H9 (cell line): ENCODE data around the gene GAPDH. TPM values are rescaled to one million over a fixed set of nuclear protein-coding genes. Genes with fewer than 3 reads are reported as not detected.

Experiments used
- DNase-seq: peaks from one replicate; pipeline ENCODE4 v3.0.0-alpha.2; 2017
- H2AFZ ChIP-seq: one replicate; pipeline ENCODE4 v1.6.1; 2013; ENCODE audit warnings: mild to moderate bottlenecking, low read length, control low read depth, moderate library complexity
- H2AK5ac ChIP-seq: 2 replicates; pipeline ENCODE4 v1.6.1; 2013; ENCODE audit warnings: low read length, control low read depth, mixed read lengths; ENCODE audit not compliant: insufficient read length
- H2BK120ac ChIP-seq: one replicate; pipeline ENCODE4 v1.6.1; 2013; ENCODE audit warnings: low read depth, mild to moderate bottlenecking, low read length, control low read depth, inconsistent platforms; ENCODE audit not compliant: poor library complexity, severe bottlenecking
- H2BK12ac ChIP-seq: 2 replicates; pipeline ENCODE4 v1.6.1; 2013; ENCODE audit warnings: low read length, control low read depth, mixed read lengths, low read depth; ENCODE audit not compliant: insufficient read length
- H2BK15ac ChIP-seq: 2 replicates; pipeline ENCODE4 v1.6.1; 2013; ENCODE audit warnings: low read depth, low read length, control low read depth
- H2BK20ac ChIP-seq: one replicate; pipeline ENCODE4 v1.6.1; 2013; ENCODE audit warnings: low read depth, mild to moderate bottlenecking, low read length, control low read depth, inconsistent platforms; ENCODE audit not compliant: poor library complexity, severe bottlenecking
- H2BK5ac ChIP-seq: 2 replicates; pipeline ENCODE4 v1.6.1; 2013; ENCODE audit warnings: low read length, control low read depth, mixed read lengths; ENCODE audit not compliant: insufficient read length
- H3K14ac ChIP-seq: 2 replicates; pipeline ENCODE4 v1.6.1; 2013; ENCODE audit warnings: low read length, control low read depth; ENCODE audit not compliant: insufficient read depth
- H3K18ac ChIP-seq: 2 replicates; pipeline ENCODE4 v1.6.1; 2013; ENCODE audit warnings: low read depth, mild to moderate bottlenecking, mixed read lengths, low read length, control low read depth; ENCODE audit not compliant: insufficient read length
- H3K23ac ChIP-seq: 2 replicates; pipeline ENCODE4 v1.6.1; 2013; ENCODE audit warnings: low read length, control low read depth, mixed read lengths, low read depth; ENCODE audit not compliant: insufficient read length
- H3K23me2 ChIP-seq: 2 replicates; pipeline ENCODE4 v1.6.1; 2013; ENCODE audit warnings: low read depth, mild to moderate bottlenecking, mixed read lengths, low read length, control low read depth; ENCODE audit not compliant: insufficient read length, poor library complexity, severe bottlenecking
- H3K27ac ChIP-seq: 2 replicates; pipeline ENCODE4 v1.5.1; 2013; ENCODE audit warnings: low read length, control low read depth, mixed read lengths, low read depth; ENCODE audit not compliant: insufficient read length
- H3K27me3 ChIP-seq: 2 replicates; pipeline ENCODE4 v1.6.1; 2013; ENCODE audit warnings: low read length, control low read depth, inconsistent platforms; ENCODE audit not compliant: insufficient read depth
- H3K4ac ChIP-seq: 2 replicates; pipeline ENCODE4 v1.6.1; 2013; ENCODE audit warnings: low read depth, mild to moderate bottlenecking, control low read depth, inconsistent platforms, low read length, moderate library complexity
- H3K4me1 ChIP-seq: 2 replicates; pipeline ENCODE4 v1.6.1; 2013; ENCODE audit warnings: low read length, control low read depth, inconsistent platforms; ENCODE audit not compliant: insufficient read depth
- H3K4me2 ChIP-seq: 2 replicates; pipeline ENCODE4 v1.6.1; 2013; ENCODE audit warnings: low read length, control low read depth, mixed read lengths; ENCODE audit not compliant: insufficient read length, insufficient read depth
- H3K56ac ChIP-seq: 2 replicates; pipeline ENCODE4 v1.6.1; 2013; ENCODE audit warnings: low read depth, mild to moderate bottlenecking, mixed read lengths, low read length, control low read depth; ENCODE audit not compliant: insufficient read length
- H3K79me1 ChIP-seq: 2 replicates; pipeline ENCODE4 v1.6.1; 2013; ENCODE audit warnings: low read depth, mild to moderate bottlenecking, moderate library complexity, low read length, control low read depth, inconsistent platforms; ENCODE audit not compliant: insufficient read depth, poor library complexity, severe bottlenecking
- H3K79me2 ChIP-seq: 2 replicates; pipeline ENCODE4 v1.6.1; 2013; ENCODE audit warnings: low read length, control low read depth, inconsistent platforms; ENCODE audit not compliant: insufficient read depth
- H3K9ac ChIP-seq: 2 replicates; pipeline ENCODE4 v1.6.1; 2013; ENCODE audit warnings: low read length, control low read depth, mixed read lengths; ENCODE audit not compliant: insufficient read length; ENCODE audit errors: extremely low read depth
- H3K9me3 ChIP-seq: one replicate; pipeline ENCODE4 v1.6.1; 2013; ENCODE audit warnings: low read depth, low read length, inconsistent platforms; ENCODE audit not compliant: control insufficient read depth
- H3T11ph ChIP-seq: one replicate; pipeline ENCODE4 v1.6.1; 2013; ENCODE audit warnings: mild to moderate bottlenecking, low read length, control low read depth, inconsistent platforms
- H4K20me1 ChIP-seq: one replicate; pipeline ENCODE4 v1.6.1; 2013; ENCODE audit not compliant: control insufficient read depth, insufficient read length, insufficient read depth
- H4K5ac ChIP-seq: 2 replicates; pipeline ENCODE4 v1.6.1; 2013; ENCODE audit warnings: low read depth, mild to moderate bottlenecking, mixed read lengths, low read length, control low read depth; ENCODE audit not compliant: insufficient read length
- H4K8ac ChIP-seq: replicated peaks from 2 replicates; pipeline ENCODE4 v1.6.1; 2013; ENCODE audit warnings: low read length, control low read depth, mixed read lengths, low read depth; ENCODE audit not compliant: insufficient read length
- H4K91ac ChIP-seq: 2 replicates; pipeline ENCODE4 v1.6.1; 2013; ENCODE audit warnings: low read depth, mild to moderate bottlenecking, moderate library complexity, mixed read lengths, low read length, control low read depth; ENCODE audit not compliant: insufficient read length
- H3K27ac Mint-ChIP-seq, 3 experiments: 2 replicates in 2 of 3; 3 replicates in 1 of 3; pipeline ENCODE4 v1.8.0; 2020 to 2021; ENCODE audit warnings: mixed read lengths in 3 of 3, mild to moderate bottlenecking in 1 of 3, moderate library complexity in 1 of 3
- H3K27me3 Mint-ChIP-seq: 2 replicates; pipeline ENCODE4 v1.8.0; 2021; ENCODE audit warnings: low read depth, mild to moderate bottlenecking, moderate library complexity, mixed read lengths
- H3K36me3 Mint-ChIP-seq, 3 experiments: 2 replicates in 2 of 3; 3 replicates in 1 of 3; pipeline ENCODE4 v1.8.0; 2020 to 2021; ENCODE audit warnings: low read depth in 3 of 3, mixed read lengths in 3 of 3; ENCODE audit not compliant: insufficient read depth in 1 of 3
- H3K4me1 Mint-ChIP-seq, 2 experiments: 2 replicates each; pipeline ENCODE4 v1.8.0; 2020; ENCODE audit warnings: mixed read lengths in 2 of 2
- H3K4me3 Mint-ChIP-seq, 2 experiments: 2 replicates in 1 of 2; 3 replicates in 1 of 2; pipeline ENCODE4 v1.8.0; 2020 to 2021; ENCODE audit warnings: mild to moderate bottlenecking in 2 of 2, mixed read lengths in 2 of 2, moderate library complexity in 1 of 2
- H3K9me3 Mint-ChIP-seq, 2 experiments: 2 replicates in 1 of 2; 3 replicates in 1 of 2; pipeline ENCODE4 v1.8.0; 2020; ENCODE audit warnings: mild to moderate bottlenecking in 2 of 2, mixed read lengths in 2 of 2, moderate library complexity in 1 of 2
- WGBS: extraction: QIAGEN DNeasy Blood & Tissue Kit; methylation state at CpG from one replicate; pipeline ENCODE4 v1.1.7; 2013; ENCODE audit warnings: missing lambda C conversion rate, low lambda C conversion rate, mixed read lengths; ENCODE audit not compliant: insufficient read length; ENCODE audit errors: extremely low coverage; 5-methylcytosine and 5-hydroxymethylcytosine counted together
- total RNA-seq: library from RNA; stranded (reverse); gene quantifications from 2 replicates; pipeline ENCODE4 v1.2.1, GENCODE V29; 2021
- TF ChIP-seq, protein P1 (sequence below): fragments of 200-600 bp; sonication (generic); conservative IDR thresholded peaks from 3 replicates; pipeline ENCODE4 v1.8.0; 2021; ENCODE audit warnings: antibody characterized with exemption, mild to moderate bottlenecking

Gene GAPDH
- total RNA-seq, 1 experiment from 2014 or later: 4,581 TPM

DNA sequence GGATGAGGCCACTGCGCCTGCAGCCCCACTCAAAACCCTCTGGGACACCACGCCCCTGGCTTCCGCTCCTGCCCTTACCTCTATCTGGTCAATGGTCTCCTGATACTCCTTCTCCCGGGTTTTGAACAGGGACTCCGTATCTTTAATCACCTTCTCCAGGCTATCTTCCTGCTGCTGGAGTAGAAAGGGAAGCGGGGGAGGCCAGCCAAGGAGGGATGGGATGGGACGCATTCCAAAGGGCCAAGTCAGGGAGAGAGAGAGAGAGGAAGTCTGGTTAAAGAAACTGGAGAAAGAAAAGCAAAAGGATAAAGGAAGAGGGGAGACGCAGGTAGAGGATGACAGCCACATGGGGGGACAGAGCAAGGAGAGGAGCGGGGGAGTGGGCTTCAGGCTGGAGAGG, 13.7 kb downstream of the GAPDH start:
- no peaks in the 10 kb centered on the region for H3K79me1 ChIP-seq
- Mint-ChIP-seq H3K4me1 (peaks cover 10 to 15% of the 10 kb centered on the region in 2 experiments), H3K27me3 (no peaks in the 10 kb centered on the region), H3K27ac (peak overlapping the region; percentile 12 to 34 (median 29); a peak in 3 of 7 replicates), H3K4me3 (no peak overlapping the region), H3K36me3 (peaks cover 35 to 71% (median 55%) of the 10 kb centered on the region in 3 experiments), H3K9me3 (no peaks in the 10 kb centered on the region; a peak in 1 of 5 replicates)
- no peaks in the 10 kb centered on the region for H3K27me3 ChIP-seq
- H4K5ac ChIP-seq: no peak overlapping the region
- no peak overlapping the region for H3T11ph ChIP-seq
- no peak overlapping the region for H3K14ac ChIP-seq
- no peak overlapping the region for H3K4ac ChIP-seq
- TF ChIP-seq, protein P1, sequence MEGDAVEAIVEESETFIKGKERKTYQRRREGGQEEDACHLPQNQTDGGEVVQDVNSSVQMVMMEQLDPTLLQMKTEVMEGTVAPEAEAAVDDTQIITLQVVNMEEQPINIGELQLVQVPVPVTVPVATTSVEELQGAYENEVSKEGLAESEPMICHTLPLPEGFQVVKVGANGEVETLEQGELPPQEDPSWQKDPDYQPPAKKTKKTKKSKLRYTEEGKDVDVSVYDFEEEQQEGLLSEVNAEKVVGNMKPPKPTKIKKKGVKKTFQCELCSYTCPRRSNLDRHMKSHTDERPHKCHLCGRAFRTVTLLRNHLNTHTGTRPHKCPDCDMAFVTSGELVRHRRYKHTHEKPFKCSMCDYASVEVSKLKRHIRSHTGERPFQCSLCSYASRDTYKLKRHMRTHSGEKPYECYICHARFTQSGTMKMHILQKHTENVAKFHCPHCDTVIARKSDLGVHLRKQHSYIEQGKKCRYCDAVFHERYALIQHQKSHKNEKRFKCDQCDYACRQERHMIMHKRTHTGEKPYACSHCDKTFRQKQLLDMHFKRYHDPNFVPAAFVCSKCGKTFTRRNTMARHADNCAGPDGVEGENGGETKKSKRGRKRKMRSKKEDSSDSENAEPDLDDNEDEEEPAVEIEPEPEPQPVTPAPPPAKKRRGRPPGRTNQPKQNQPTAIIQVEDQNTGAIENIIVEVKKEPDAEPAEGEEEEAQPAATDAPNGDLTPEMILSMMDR: no peak
- H3K23ac ChIP-seq: no peak overlapping the region
- H2BK20ac ChIP-seq: no peak overlapping the region
- H3K9me3 ChIP-seq: no peaks in the 10 kb centered on the region
- no peak overlapping the region for H2AK5ac ChIP-seq
- WGBS: no CpG with 5 or more reads among the region's 9 CpGs
- H4K20me1 ChIP-seq: no peaks in the 10 kb centered on the region
- no peak overlapping the region for H3K27ac ChIP-seq
- no peak overlapping the region for H4K8ac ChIP-seq
- no peak overlapping the region for H4K91ac ChIP-seq
- no peak overlapping the region for H2AFZ ChIP-seq
- H2BK5ac ChIP-seq: no peak overlapping the region
- peak; percentile 27 for DNase-seq
- no peak overlapping the region for H2BK12ac ChIP-seq
- no peak overlapping the region for H3K18ac ChIP-seq
- no peak overlapping the region for H2BK120ac ChIP-seq
- no peak overlapping the region for H3K56ac ChIP-seq
- H3K4me2 ChIP-seq: no peak overlapping the region
- no peaks in the 10 kb centered on the region; the same call in 1 of the 2 replicates for H3K79me2 ChIP-seq
- no peaks in the 10 kb centered on the region; the same call in 1 of the 2 replicates for H3K4me1 ChIP-seq
- no peak overlapping the region for H3K9ac ChIP-seq
- no peaks in the 10 kb centered on the region for H3K23me2 ChIP-seq
- no peak overlapping the region for H2BK15ac ChIP-seq
